Measurements from ENCODE around the gene IER3.
A peak's percentile ranks its signal among the peaks of the same experiment; 100 is the strongest.

The IER3 gene, protein sequence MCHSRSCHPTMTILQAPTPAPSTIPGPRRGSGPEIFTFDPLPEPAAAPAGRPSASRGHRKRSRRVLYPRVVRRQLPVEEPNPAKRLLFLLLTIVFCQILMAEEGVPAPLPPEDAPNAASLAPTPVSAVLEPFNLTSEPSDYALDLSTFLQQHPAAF

DNA sequence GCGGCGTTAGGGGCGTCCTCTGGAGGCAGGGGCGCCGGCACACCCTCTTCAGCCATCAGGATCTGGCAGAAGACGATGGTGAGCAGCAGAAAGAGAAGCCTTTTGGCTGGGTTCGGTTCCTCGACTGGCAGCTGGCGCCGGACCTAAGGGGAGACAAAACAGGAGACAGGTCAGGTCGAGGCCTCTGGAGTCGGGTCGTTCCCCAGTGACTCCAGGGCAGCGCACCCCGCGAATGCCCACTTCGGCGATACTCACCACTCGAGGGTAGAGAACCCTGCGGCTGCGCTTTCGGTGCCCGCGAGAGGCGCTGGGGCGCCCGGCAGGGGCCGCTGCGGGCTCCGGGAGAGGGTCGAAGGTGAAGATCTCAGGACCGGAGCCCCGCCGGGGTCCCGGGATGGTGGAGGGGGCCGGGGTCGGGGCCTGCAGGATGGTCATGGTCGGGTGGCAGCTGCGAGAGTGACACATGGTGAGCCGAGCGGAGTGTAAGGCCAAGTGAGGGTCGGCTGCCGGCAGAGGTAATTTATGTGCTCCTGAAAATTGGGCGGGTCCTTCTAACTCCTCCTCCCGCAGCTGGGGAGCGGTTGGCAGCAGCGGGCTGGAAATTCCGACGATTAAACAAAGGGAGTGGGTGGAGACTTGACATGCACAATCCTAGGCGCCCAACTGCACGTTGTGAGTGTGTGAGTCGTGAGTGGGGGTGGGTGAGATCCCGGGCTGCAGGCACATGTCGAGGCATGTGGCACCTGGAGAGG is at the start of gene IER3:
IER3 (minus strand) TSS at position 494 of the 752 bp plus-strand sequence; CDS start at position 465, 29 bp downstream.
- no peak for DNase-seq

DNA sequence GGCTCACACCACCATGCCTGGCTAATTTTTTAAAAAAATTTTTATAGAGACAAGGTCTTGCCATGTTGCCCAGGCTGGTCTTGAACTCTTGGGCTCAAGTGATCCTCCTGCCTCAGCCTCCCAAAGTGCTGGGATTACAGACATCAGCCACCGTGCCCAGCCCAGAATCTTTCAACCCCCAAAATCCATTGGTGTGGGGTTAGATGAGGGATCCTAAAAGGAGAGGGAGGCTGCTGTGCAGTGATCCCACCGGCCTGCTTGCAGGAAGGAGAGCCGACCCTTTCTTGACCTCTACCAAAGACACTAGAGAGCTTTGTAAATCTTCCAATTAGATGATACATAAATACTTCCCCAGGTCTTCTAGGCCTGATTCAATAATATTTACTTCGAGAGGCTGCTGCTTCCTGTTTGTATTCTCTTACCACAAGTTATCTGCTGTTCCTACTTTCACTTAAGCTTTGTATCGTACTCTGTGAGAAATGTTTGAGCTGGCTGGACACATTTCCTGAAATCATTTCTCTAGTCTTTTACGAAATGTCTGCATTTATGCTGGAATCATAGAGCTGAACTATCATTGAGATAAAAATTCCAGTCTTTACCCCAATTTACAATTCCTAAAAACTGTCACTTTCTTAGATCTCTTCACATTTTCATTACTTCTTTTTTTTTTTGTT is 49.3 kb upstream of the IER3 start:
- DNase-seq: no peak

DNA sequence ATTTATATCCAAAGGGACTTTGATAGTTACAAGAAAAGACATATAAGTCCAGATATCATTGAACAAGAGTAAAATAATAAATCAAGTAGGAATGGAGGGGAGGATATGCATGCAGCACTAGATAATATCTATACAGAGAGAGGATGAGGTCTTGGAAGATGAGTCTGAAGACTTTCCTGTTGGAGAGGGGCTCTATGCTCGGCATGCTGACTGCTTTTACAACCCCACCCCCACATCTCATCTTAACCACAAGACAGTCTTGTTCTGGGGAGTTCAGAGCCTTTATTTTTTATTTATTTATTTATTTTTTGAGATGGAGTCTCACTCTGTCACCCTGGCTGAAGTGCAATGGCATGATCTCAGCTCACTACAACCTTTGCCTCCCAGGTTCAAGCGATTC is 48.4 kb upstream of the IER3 start:
- no peak for DNase-seq

DNA sequence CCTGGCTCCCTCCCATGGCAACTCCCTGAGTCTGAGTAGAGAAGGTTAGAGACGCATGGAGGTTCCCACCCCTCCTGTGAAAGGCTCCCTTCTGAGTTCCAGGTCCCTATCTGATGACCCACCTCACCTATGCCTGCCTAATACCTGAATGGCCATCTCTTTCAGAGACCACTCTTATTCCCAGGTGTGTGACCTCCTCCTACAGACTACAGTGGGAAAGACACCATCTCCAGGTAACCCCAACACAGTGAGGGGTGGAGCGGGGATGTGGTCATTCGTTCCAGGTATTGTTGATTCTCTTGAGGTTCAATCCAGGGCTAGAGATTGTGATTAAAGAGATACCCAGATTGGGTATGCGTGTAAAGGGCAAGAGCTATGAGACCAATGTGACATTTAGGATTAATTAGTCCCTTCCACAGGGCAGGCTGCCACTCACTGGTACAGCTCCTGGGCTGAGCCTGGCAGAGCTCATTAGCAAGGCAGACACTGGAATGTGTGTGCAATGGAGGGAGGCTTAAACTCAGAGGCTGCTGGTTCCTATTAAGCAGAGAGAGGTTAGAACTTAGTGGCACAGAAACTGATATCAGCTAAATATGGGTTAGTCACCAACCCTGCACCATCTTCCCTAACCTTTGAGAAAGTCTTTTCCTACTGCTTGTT is 46.5 kb upstream of the IER3 start:
- DNase-seq: no peak

DNA sequence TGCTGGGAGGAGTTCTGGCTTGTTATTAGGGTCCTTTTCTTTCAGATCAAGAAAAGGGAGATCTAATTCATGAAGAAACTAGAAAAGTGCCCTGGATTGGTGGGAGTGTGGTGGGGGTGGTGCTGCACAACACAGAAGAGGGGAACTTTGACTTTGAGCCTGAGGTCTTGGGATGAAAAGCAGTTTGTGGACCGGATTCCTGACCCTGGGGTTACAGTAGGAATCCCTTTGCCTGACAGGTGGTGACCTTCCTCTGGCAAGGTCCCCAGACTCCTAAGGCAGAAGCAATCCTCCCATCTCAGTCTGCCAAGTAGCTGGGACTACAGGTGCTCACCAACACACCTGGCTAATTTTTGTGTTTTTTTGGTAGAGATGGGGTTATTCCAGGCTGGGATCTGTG is 45.3 kb upstream of the IER3 start:
- no peak for DNase-seq

DNA sequence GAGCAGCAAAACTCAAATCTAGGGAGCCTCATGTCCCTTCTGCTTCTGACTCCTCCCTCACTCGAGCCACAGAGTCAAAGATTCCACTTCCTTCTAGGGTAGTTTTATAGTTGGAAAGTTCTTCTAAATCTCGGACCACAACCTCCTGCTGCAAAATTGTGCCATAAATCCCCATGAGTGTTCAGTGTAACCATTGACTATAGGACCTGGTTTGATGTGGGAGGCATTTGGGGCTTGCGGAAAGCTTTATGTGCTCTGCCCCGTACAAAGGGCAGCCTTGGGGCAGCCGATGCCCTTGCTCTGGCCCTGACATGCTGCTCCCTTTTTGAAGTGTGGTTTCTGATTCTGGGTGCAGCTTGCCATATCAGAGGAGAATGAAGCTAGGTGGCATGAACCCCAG is 43.6 kb upstream of the IER3 start:
- no peak for DNase-seq

DNA sequence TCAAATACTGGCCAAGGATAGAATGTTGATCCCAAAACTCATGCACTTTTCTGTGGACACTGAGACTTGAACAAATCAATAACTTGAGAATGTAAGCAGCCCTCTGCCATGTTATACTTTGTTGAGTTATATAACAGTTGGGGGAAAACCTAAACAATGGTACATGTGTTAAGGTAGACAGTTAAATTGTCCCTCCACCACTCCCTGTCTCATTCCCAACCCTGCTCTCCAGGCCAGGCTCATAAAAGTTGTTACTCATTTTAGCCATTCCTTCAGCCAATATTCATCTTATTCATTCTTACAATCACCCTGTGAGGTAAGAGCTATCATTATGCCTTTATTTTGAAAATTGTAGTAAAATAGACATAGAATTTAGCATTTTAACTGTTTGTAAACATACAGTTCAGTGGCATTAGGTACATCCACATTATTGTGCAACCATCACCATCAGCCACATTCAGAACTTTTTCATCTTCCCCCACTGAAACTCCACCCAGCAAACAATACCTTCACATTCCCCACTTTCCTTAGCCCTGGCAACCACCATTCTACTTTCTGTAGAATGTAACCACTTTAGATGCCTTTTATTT is 38.2 kb upstream of the IER3 start:
- no peak for DNase-seq

DNA sequence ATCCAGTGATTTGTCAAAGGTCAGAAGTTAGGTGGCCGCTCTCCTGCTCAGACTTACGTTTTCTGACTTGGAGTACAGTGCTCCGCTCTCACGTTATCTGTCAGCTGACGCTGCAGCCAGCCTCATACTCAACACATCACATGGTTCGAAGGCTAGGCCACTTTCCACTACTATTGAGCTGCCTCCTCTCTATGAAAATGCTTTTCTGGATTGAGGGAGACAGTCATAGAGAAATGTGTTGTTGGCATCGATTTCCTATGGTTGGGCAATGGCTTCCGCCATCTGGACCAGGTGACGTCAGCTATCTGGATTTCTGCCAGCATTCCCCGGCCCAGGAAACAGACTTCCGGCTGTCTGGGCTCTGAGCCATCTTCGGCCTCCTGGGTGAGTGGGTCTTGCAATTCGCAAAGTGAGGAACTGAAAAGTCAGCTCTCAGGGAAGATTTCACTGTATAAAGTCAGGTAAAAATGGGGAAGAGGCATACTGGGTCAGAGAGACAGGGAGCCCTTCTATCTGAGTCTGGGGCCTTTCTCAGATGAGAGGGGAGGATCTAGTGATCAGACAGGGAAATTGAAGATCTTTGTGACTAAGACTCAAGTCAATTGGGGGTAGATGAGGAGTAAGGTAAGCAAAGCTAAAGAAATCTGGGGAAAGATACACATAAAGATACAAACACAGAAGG is 37.5 kb upstream of the IER3 start:
- peak; percentile 3 for DNase-seq

DNA sequence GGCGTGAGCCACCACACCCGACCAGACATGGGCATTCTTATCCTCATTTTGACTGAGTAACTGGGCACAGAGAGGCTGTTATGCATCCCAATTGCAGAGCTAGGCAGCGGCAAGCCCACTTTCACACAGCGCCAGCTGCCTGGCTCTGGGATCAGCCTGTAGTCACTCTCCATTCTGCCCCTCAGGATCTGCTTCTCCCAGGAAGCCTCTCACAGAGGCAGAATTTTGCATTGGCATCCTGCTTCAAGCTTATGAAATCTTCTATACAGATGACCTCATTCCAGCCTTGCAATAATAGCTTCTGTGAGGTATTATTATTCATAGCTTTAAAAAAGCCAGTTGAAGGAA is 37.0 kb upstream of the IER3 start:
- DNase-seq: no peak

DNA sequence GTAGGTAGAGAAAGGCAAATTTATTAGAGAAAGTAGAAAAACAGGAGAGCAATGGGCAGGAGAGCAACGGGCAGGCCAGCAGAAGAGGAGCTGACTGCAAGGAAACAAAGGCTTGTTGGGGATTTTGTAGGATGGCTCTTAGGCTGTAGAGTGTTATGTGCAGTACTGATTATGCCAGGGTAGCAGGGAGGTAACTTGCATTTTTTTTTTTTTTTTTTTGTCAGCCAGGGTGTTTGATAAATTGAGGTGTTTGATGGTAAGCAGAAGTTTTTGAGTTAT is 36.2 kb upstream of the IER3 start:
- DNase-seq: no peak

DNA sequence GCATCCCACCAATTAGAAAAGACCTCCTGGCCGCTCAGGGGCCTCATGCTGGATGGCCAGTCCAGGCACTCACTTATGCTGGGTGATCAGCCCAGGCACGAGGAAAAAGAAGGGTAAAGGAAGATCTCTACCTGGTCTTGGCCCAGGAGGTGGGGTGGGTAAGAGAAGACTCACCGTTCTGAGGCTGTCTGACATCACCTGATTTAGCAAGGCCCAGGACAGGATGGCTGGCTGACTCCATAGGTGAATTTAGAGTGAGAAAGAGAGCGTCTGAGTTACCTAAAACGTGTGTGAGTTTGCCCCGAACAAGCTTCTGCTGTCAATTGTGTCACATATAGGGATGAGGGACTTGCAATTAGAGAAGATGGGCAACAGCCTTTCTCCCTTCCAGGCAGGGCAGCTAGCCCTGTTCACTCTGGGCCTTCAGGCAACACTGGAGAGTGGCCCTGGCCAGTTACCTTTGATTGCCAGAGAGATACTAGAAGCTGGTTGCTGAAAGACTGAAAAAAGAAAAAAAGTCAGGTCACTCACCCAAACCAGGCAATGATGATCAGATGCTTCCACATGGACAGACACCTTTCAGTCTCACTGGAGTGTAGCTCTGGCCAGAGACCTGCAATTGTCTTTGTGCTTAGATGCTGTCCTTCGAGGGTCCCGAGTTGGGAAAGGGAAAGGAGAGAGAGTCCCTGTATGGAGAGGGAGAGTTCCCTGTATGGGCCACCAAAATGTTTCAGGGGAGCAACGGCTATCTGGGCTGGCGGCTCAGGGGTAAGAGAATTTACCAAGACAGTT is 35.7 kb upstream of the IER3 start:
- DNase-seq: no peak

DNA sequence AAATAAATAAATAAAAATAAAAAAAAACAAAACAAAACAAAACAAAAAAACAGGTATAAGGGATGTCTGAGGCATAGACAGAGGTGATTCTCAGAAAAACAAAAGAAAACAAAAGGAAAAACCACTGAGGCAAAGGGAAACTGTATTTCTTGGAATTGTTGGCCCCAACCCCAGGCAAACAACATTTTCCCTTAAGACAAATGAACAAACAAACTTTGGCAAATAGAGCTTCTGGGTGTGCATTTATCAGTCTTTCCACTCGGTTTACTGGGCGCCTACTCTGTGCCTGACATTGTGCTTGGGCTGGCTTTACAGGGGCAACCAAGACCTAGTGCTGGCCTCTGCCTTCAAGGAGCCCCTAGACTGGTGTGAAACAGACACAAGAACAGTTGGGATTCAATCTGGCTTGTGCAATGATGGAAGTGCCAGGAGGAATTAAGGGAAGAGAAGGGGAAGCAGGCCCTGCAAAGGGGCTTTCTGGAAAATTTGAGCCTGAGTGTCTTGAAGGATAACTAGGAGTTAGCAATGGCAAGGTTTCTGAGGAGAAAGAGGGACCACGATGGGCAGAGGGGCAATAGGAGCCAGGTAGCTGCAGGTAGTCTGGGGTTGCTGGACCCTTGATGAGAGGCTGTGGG is 33.8 kb upstream of the IER3 start:
- DNase-seq: no peak

DNA sequence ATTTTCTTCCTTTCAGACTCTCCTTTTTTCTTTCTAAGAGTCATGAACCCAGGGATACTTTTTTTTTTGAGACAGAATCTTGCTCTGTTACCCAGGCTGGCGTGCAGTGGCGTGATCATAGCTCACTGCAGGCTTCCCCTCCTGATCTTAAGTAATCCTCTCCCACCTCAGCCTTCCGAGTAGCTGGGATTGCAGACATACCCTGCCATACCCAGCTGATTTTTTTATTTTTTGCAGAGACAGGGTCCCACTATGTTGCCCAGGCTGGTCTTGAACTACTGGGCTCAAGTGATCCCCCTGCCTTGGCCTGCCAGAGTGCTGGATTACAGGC is 32.8 kb upstream of the IER3 start:
- DNase-seq: no peak

DNA sequence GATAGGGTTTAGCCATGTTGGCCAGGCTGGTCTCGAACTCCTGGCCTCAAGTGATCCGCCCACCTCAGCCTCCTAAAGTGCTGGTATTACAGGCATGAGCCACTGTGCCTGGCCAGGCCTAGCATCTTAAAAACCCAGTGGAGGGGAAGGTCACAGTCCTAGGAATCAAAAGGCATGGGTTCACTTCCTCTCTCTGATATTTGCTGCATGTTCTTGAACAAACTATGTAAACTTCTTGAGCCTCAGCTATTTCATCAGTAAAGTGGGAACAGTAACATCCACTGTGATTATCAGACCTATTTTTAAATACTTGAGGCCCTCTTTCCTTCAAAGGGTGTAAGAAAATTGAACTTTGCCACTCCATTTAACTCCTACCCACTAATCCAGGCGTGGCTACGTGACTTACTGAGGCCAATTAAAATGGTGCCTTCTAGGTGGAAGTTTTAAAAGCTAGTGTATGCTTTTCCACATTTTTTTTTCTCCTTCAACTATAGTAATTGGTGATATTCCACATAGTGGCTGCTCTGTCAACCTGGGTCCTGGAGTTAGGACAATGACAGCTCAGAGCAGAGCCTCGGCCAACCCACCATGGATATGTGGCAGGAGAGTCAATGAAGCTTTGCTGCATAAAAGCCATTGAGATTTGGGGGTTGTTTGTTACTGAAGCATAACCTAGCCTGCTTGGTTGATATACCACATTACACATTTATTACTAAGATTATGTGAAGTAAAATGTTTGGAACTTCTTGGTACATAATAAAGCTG is 32.2 kb upstream of the IER3 start:
- DNase-seq: no peak

DNA sequence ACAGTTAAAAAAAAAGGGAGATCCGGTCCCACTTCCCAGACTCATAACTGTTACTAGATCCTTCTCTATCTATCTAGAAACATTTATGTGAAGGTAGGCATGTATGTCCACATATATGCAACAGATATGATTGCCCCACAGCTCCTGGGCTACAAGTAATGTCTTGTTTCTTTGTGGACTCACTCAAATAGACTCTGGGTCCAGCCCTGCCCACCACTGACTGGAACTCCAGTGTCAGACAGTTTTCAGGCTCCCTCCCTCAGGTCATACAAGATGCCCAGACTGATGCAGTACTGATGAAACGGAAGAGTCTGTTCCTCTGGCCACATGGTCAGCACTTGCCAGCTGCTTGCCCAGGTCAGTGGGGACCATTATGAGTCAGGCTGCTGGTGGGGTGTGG is 30.8 kb upstream of the IER3 start:
- no peak for DNase-seq

DNA sequence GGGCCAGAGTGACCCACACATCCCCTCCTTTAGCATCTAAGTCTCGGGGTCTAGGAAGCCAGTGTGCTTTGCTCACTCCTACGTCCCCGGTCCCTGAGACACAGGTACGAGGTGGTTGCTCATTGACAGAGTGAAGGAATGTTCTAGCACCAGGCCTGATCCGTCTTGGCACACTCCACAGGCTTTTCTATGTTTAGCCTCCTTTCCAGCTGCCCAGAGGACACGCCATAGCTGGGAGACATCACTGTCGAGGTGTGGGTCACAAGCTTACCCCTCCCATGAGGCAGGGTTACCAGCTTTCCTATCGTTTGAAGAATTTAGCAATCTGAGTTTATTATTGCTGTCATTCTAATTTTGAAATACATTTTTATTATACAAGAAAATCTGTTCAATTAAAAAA is 30.4 kb upstream of the IER3 start:
- DNase-seq: no peak

DNA sequence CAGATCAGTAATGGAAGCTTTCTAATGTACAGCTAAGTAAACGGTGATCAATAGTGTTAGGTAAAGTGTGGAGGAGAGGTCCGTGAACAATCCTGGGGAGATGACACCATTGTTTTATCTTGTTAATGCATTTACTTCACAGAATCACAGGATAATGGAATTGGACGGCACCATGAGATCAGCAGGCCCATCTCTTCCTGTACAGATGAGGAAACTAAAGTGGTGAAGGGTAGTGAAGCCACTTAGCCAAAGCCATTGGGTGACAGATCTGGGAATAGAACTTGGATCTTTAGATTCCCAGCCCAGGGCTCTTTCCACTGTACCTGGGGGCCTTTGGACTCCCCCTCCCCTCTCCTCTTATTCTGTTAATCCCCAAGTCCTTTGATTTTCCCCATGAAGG is 26.2 kb upstream of the IER3 start:
- no peak for DNase-seq

DNA sequence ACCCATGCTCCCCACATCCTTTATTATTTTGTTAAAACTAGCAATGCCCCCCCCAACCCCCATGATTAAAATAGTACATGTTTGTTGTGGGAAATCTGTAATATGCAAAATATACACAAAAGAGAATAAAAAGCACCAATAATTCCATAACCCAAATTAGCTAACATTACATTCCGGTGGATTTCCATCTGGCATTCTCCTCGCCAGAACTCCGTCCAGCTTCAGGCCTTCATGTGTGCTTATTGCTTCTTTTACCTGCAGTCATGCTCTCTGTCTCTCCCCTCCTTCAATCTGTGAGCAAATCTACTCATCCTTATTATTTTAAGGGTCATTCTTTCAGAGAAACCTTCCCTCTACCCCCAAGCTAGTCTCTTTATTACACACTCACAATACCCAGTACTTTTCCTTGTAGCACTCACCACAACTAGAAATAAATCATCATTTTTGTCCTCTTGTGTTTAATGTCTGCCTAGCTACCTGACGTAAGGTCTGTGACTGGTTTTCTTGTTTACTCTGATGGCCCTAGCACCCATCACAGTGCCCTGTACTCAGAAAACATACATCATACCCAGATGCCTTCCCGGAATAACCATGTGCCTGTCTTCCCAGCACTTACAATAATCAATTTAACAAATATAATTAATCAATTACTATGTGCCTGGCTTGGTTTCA is 25.6 kb upstream of the IER3 start:
- DNase-seq: no peak

DNA sequence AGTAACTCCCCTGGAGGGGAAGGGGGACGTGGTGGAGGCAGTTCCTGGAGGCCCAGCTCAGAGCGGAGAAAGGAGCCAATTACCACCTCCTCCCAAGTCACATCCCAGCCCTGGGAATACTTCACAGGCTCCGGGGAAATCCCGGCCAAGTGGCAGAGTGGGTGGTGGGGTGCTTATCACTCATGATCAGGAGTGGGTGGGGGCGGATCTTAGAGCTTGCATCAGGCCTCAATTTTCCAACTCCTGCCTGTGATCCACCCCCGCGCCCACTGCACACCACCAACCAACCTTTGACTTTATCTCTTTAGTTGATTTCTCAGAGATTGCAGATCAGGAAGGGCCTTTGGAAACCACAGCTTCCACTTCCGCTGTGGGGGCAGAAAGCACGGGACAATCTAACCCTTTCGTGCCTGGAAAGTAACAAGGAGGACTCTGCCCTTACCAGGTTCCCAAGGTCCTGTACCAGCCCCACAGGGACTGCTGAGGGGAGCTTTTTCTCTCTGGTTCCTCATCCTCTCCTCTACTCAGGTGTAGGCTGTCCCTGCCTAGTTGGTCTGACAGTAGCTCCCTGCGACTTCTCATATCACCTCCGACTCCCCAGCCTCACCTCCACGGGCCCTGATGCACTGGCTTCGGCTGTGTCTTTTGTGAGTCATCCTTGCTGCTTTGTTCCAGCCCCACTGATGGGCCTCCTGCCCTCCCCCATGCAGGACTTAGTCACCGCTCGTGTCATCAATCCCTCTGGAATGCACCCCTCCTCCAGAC is 24.9 kb upstream of the IER3 start:
- DNase-seq: no peak

DNA sequence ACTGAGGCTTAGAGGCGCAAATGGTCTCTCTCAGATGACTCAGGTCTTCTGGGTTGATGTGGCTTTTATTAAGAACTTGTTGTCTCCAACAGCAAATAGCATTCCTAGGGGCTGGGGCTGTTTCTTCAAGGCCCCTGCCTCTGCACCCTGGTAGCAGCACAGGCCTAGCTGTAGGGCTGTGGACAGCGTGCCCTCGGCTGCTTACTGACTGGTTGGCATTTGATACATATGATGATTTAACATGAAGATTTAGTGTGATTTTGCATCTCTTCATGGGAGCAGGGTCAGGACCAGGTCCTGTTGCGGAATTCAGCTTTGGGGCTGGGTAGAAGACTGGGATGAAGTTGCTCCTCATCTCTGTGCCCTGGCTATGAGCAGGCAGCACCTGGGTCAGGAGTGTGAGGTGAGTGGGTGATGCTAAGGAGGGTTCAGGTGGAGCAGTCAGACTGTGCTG is 24.3 kb upstream of the IER3 start:
- no peak for DNase-seq

Data from NCI-H187 treated with DMSO at 0.1 percent for 48 hours (cell line).